ENCODE results near the gene SLC1A2. TPM values are rescaled to one million over a fixed set of nuclear protein-coding genes. Genes with fewer than 3 reads are reported as not detected.

Gene SLC1A2
- total RNA-seq, 1 donor from 2014 or later = not detected

- Histone ChIP-seq H3K4me3 (ENCODE audit: low read depth, low read length) (no peak overlapping the region), H3K27me3 (ENCODE audit: control insufficient read depth, insufficient read depth, low read length) (no peaks in the 10 kb centered on the region), H3K36me3 (ENCODE audit: control insufficient read depth, insufficient read depth, low read length) (no peaks in the 10 kb centered on the region)
- TF ChIP-seq CTCF (IDR thresholded peaks at IDR 0.05; ENCODE audit: insufficient read depth, low read length, poor library complexity, severe bottlenecking) = no peak
- DNase-seq (ENCODE audit: low read depth) = no peak
Observed at GRCh38 chr11:35286126-35286525, 133.2 kb downstream of the SLC1A2 start.

- no peak for DNase-seq (ENCODE audit: low read depth)
- no peaks in the 10 kb centered on the region for H3K27me3 ChIP-seq (ENCODE audit: control insufficient read depth, insufficient read depth, low read length)
- H3K36me3 ChIP-seq (ENCODE audit: control insufficient read depth, insufficient read depth, low read length) = no peaks in the 10 kb centered on the region
Observed at GRCh38 chr11:35285471-35285870, 133.9 kb downstream of the SLC1A2 start.

GRCh38 chr11:35282221-35282882 lies 137.0 kb downstream of the SLC1A2 start:
- no peak overlapping the region for H3K4me3 ChIP-seq (ENCODE audit: low read depth, low read length)
- DNase-seq (ENCODE audit: low read depth) = no peak

More at GRCh38 chr11:35285471-35285870, 133.9 kb downstream of the SLC1A2 start:
- no peak for TF ChIP-seq CTCF (IDR thresholded peaks at IDR 0.05; ENCODE audit: insufficient read depth, low read length, poor library complexity, severe bottlenecking)
- H3K4me3 ChIP-seq (ENCODE audit: low read depth, low read length) = no peak overlapping the region

GRCh38 chr11:35281169-35281688 lies 138.1 kb downstream of the SLC1A2 start:
- DNase-seq (ENCODE audit: low read depth) = no peak
- TF ChIP-seq CTCF (IDR thresholded peaks at IDR 0.05; ENCODE audit: insufficient read depth, low read length, poor library complexity, severe bottlenecking) = no peak
- Histone ChIP-seq H3K4me3 (ENCODE audit: low read depth, low read length) (no peak overlapping the region), H3K36me3 (ENCODE audit: control insufficient read depth, insufficient read depth, low read length) (no peaks in the 10 kb centered on the region), H3K27me3 (ENCODE audit: control insufficient read depth, insufficient read depth, low read length) (no peaks in the 10 kb centered on the region)

More at GRCh38 chr11:35282221-35282882, 137.0 kb downstream of the SLC1A2 start:
- Histone ChIP-seq H3K27me3 (ENCODE audit: control insufficient read depth, insufficient read depth, low read length) (no peaks in the 10 kb centered on the region), H3K36me3 (ENCODE audit: control insufficient read depth, insufficient read depth, low read length) (no peaks in the 10 kb centered on the region)
- TF ChIP-seq CTCF (IDR thresholded peaks at IDR 0.05; ENCODE audit: insufficient read depth, low read length, poor library complexity, severe bottlenecking) = no peak

- no peaks in the 10 kb centered on the region for H3K36me3 ChIP-seq (ENCODE audit: control insufficient read depth, insufficient read depth, low read length)
- no peak overlapping the region for H3K4me3 ChIP-seq (ENCODE audit: low read depth, low read length)
- DNase-seq (ENCODE audit: low read depth) = no peak
- TF ChIP-seq CTCF (IDR thresholded peaks at IDR 0.05; ENCODE audit: insufficient read depth, low read length, poor library complexity, severe bottlenecking) = no peak
- no peaks in the 10 kb centered on the region for H3K27me3 ChIP-seq (ENCODE audit: control insufficient read depth, insufficient read depth, low read length)
Observed at GRCh38 chr11:35280727-35281126, 138.6 kb downstream of the SLC1A2 start.

- Histone ChIP-seq H3K4me3 (ENCODE audit: low read depth, low read length) (no peak overlapping the region), H3K27me3 (ENCODE audit: control insufficient read depth, insufficient read depth, low read length) (no peaks in the 10 kb centered on the region), H3K36me3 (ENCODE audit: control insufficient read depth, insufficient read depth, low read length) (no peaks in the 10 kb centered on the region)
- no peak for DNase-seq (ENCODE audit: low read depth)
- TF ChIP-seq CTCF (IDR thresholded peaks at IDR 0.05; ENCODE audit: insufficient read depth, low read length, poor library complexity, severe bottlenecking) = no peak
Observed at GRCh38 chr11:35277827-35278226, 141.5 kb downstream of the SLC1A2 start.
